ENCODE data around the gene TUT4. TPM values are rescaled to one million over a fixed set of nuclear protein-coding genes. Genes with fewer than 3 reads are reported as not detected.

TUT4 gene
- total and polyA plus RNA-seq, 2 of the 4 experiments (the other 2 are of a cell fraction) = 10.9 to 40.0 TPM

- no peaks in the 10 kb centered on the region for H3K9me1 ChIP-seq (ENCODE audit: insufficient read depth, low read length)
- H3K4ac ChIP-seq (ENCODE audit: low read depth, low read length) = no peak overlapping the region
- H4K20me1 ChIP-seq (ENCODE audit: insufficient read depth, low read length) = no peaks in the 10 kb centered on the region
- intact Hi-C loops (cut with micrococcal nuclease) = no loop called here
- in situ Hi-C loops (cut with MboI; ENCODE audit: low sequenced_read_pairs) = no loop called here
- no peaks in the 10 kb centered on the region for H3K27me3 ChIP-seq (ENCODE audit: control insufficient read depth, insufficient read depth, low read length)
- H4K8ac ChIP-seq (ENCODE audit: low read depth in 2 of 2, low read length in 2 of 2) = no peak overlapping the region
- peaks cover 11% of the 10 kb centered on the region for H3K36me3 ChIP-seq (ENCODE audit: control insufficient read depth, insufficient read depth, low read length)
- no peak overlapping the region for H4K91ac ChIP-seq (ENCODE audit: insufficient read depth, low read depth, low read length)
- no peak overlapping the region for H4K5ac ChIP-seq (ENCODE audit: low read depth, low read length)
- peak overlapping the region; percentile 65 for H2AK9ac ChIP-seq (replicated peaks; ENCODE audit: low read depth, low read length, poor library complexity)
- dilution Hi-C loops (cut with HindIII; ENCODE audit: low sequenced_read_pairs, unreplicated experiment) = no loop called here
- no peak overlapping the region for H3K9ac ChIP-seq (ENCODE audit: low read depth, low read length)
- H3K9me3 ChIP-seq (ENCODE audit: control insufficient read depth, insufficient read depth, low read length) = no peaks in the 10 kb centered on the region
- no peak overlapping the region for H3K4me3 ChIP-seq (ENCODE audit: insufficient read depth, low read depth, low read length)
- no peak overlapping the region for H2BK5ac ChIP-seq (ENCODE audit: low read depth, low read length, poor library complexity, severe bottlenecking)
- WGBS, 2 experiments (ENCODE audit: extremely low coverage in 2 of 2, insufficient read length in 1 of 2) = no CpG with 5 or more reads among the region's 5 CpGs
- no peak overlapping the region for H3K27ac ChIP-seq (ENCODE audit: insufficient read depth, low read length)
- DNase-seq = no peak
- ChIA-PET POLR2A (ENCODE audit: unreplicated experiment) (no interaction called here), CTCF (no interaction called here)
- no peak overlapping the region for H3K56ac ChIP-seq (ENCODE audit: extremely low read depth, insufficient read depth, low read length)
- TF ChIP-seq FOS (IDR thresholded peaks at IDR 0.05; ENCODE audit: low read depth, low read length) (no peak), RFX5 (IDR thresholded peaks at IDR 0.05; ENCODE audit: low read depth, low read length) (no peak)
- no peaks in the 10 kb centered on the region for H3K4me1 ChIP-seq (ENCODE audit: control insufficient read depth, insufficient read depth, low read length)
- no peak overlapping the region for H3K14ac ChIP-seq (replicated peaks; ENCODE audit: low read depth, low read length)
- H3K18ac ChIP-seq (ENCODE audit: low read depth, low read length) = no peak overlapping the region
- no peak overlapping the region for H2AFZ ChIP-seq (replicated peaks; ENCODE audit: low read length, poor library complexity)
- H2BK15ac ChIP-seq (ENCODE audit: low read depth, low read length) = no peak overlapping the region
- no peak overlapping the region for H3K4me2 ChIP-seq (ENCODE audit: low read depth, low read length)
- BruUV-seq (replicated peaks) = no TSS peak
- ATAC-seq (ENCODE audit: low read depth) = no peak
- no peak overlapping the region for H3K23ac ChIP-seq (ENCODE audit: low read depth, low read length)
- H2BK20ac ChIP-seq (ENCODE audit: low read depth, low read length) = no peak overlapping the region
- peaks cover 5 to 6% of the 10 kb centered on the region in 2 experiments; a peak in 1 of 4 replicates for H3K79me1 ChIP-seq (ENCODE audit: low read depth in 1 of 2, low read length in 2 of 2)
- no peak overlapping the region for H2AK5ac ChIP-seq (ENCODE audit: low read depth, low read length)
- H2BK120ac ChIP-seq (ENCODE audit: low read depth, low read length) = no peak overlapping the region
Observed at GRCh38 chr1:52393174-52393573, 159.7 kb downstream of the TUT4 start.
